ENCODE data around the gene HTR2A.

DNA sequence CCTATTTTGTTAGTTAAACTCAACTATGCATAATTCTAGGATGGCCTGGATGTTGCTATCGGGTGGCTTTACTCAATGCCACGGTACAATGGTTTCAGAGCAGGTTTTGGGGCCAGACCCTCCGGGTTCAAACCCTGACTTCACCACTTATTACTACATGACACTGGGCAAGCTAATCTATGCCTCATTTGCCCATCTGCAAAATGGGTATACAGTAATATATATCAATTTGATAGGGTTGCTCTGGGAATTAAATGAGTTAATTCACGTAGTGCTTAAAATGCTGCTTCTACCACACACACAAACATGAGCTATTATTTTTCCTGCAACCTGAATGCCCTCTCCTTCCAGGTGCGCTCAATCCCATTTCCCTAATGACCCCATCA is 100.7 kb downstream of the HTR2A start:
- TF ChIP-seq, protein P1, sequence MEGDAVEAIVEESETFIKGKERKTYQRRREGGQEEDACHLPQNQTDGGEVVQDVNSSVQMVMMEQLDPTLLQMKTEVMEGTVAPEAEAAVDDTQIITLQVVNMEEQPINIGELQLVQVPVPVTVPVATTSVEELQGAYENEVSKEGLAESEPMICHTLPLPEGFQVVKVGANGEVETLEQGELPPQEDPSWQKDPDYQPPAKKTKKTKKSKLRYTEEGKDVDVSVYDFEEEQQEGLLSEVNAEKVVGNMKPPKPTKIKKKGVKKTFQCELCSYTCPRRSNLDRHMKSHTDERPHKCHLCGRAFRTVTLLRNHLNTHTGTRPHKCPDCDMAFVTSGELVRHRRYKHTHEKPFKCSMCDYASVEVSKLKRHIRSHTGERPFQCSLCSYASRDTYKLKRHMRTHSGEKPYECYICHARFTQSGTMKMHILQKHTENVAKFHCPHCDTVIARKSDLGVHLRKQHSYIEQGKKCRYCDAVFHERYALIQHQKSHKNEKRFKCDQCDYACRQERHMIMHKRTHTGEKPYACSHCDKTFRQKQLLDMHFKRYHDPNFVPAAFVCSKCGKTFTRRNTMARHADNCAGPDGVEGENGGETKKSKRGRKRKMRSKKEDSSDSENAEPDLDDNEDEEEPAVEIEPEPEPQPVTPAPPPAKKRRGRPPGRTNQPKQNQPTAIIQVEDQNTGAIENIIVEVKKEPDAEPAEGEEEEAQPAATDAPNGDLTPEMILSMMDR (IDR thresholded peaks at IDR 0.05) = no peak
- TF ChIP-seq TAF1 (IDR thresholded peaks at IDR 0.05; ENCODE audit: borderline replicate concordance, low read depth, low read length) (no peak), NFIC (IDR thresholded peaks at IDR 0.05; ENCODE audit: borderline replicate concordance) (no peak), EZH2phosphoT487 (IDR thresholded peaks at IDR 0.05; ENCODE audit: borderline replicate concordance, low read depth) (no peak), RXRA (IDR thresholded peaks at IDR 0.05; ENCODE audit: borderline replicate concordance, low read depth) (no peak), EP300 (IDR thresholded peaks at IDR 0.05; ENCODE audit: borderline replicate concordance in 1 of 2, low read depth in 1 of 2, low read length in 1 of 2) (no peak), YY1 (IDR thresholded peaks at IDR 0.05; ENCODE audit: low read depth) (no peak), CHD2 (IDR thresholded peaks at IDR 0.05; ENCODE audit: low read length, partially characterized antibody) (no peak), SIN3A (IDR thresholded peaks at IDR 0.05; ENCODE audit: borderline replicate concordance, low read depth, low read length) (no peak), RAD21 (IDR thresholded peaks at IDR 0.05; ENCODE audit: low read length) (no peak), MXI1 (IDR thresholded peaks at IDR 0.05; ENCODE audit: low read depth, low read length) (no peak), RFX5 (IDR thresholded peaks at IDR 0.05; ENCODE audit: low read length) (no peak), FOXJ3 (CRISPR knock-in tag; IDR thresholded peaks at IDR 0.05) (no peak)
- TF ChIP-seq, protein P2, sequence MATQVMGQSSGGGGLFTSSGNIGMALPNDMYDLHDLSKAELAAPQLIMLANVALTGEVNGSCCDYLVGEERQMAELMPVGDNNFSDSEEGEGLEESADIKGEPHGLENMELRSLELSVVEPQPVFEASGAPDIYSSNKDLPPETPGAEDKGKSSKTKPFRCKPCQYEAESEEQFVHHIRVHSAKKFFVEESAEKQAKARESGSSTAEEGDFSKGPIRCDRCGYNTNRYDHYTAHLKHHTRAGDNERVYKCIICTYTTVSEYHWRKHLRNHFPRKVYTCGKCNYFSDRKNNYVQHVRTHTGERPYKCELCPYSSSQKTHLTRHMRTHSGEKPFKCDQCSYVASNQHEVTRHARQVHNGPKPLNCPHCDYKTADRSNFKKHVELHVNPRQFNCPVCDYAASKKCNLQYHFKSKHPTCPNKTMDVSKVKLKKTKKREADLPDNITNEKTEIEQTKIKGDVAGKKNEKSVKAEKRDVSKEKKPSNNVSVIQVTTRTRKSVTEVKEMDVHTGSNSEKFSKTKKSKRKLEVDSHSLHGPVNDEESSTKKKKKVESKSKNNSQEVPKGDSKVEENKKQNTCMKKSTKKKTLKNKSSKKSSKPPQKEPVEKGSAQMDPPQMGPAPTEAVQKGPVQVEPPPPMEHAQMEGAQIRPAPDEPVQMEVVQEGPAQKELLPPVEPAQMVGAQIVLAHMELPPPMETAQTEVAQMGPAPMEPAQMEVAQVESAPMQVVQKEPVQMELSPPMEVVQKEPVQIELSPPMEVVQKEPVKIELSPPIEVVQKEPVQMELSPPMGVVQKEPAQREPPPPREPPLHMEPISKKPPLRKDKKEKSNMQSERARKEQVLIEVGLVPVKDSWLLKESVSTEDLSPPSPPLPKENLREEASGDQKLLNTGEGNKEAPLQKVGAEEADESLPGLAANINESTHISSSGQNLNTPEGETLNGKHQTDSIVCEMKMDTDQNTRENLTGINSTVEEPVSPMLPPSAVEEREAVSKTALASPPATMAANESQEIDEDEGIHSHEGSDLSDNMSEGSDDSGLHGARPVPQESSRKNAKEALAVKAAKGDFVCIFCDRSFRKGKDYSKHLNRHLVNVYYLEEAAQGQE (IDR thresholded peaks at IDR 0.05; ENCODE audit: low read depth, low read length) = no peak
